Tibial nerve (tissue), 3 donors: ENCODE data around the gene APOL2.

Source experiments
- POLR2A ChIP-seq, 2 donors: fragments of 450-650 bp; IDR thresholded peaks; one replicate each; pipeline ENCODE4 v1.6.1; 2017; ENCODE audit warnings: antibody characterized with exemption in 2 of 2, mild to moderate bottlenecking in 2 of 2, moderate library complexity in 2 of 2
- TF ChIP-seq, protein P1 (sequence below), 5 experiments: fragments of 200-600 bp in 3 of 5; fragments of 450-650 bp in 2 of 5; sonication (generic) in 3 of 5; IDR thresholded peaks; one replicate each; pipeline ENCODE4 v1.5.1; 2016 to 2019; ENCODE audit warnings: antibody characterized with exemption in 5 of 5, mild to moderate bottlenecking in 3 of 5, moderate library complexity in 2 of 5

DNA sequence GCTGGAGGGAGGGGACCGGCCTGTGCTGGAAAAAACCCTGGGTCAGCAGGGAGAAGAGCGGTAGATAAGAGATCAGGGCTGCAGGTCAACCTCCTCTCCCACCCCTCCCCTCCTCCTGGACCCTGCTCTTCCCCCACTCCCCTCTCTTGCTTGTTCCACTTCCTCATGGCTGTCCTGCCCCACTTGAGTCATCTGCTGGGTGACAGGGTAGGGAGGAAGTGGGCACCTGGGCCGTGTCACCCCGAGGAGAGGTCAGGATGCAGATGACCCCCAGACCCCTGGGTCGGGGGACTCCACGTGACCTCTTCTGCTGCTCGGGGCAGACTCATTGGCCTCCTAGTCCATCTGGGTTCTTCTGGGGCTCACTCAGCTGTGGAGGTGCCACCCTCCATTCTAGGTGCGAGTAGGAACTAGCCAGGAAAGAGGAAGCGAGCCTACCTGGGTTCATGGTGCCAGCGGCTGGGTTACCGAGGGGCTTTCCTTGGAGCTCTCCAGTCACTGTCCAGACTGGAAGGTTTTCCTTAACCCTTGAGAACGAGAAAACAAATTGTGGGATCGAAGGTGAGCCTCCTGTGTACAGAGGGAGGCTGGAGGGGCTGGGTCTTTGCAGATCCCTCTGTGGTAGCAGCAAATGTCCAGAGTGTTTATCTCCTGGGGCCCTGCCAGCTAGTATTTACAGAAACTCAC lies 6.5 kb downstream of the APOL2 start:
- TF ChIP-seq POLR2A (IDR thresholded peaks at IDR 0.05): no peak
- TF ChIP-seq, protein P1, sequence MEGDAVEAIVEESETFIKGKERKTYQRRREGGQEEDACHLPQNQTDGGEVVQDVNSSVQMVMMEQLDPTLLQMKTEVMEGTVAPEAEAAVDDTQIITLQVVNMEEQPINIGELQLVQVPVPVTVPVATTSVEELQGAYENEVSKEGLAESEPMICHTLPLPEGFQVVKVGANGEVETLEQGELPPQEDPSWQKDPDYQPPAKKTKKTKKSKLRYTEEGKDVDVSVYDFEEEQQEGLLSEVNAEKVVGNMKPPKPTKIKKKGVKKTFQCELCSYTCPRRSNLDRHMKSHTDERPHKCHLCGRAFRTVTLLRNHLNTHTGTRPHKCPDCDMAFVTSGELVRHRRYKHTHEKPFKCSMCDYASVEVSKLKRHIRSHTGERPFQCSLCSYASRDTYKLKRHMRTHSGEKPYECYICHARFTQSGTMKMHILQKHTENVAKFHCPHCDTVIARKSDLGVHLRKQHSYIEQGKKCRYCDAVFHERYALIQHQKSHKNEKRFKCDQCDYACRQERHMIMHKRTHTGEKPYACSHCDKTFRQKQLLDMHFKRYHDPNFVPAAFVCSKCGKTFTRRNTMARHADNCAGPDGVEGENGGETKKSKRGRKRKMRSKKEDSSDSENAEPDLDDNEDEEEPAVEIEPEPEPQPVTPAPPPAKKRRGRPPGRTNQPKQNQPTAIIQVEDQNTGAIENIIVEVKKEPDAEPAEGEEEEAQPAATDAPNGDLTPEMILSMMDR (IDR thresholded peaks at IDR 0.05): no peak
